ENCODE measurements around the gene CFAP299.
"Not testable (repeated sequence)": the region's sequence is repeated elsewhere in the genome, so short reads cannot be mapped to it uniquely, and the experiment has no call there.

CFAP299 gene

DNA sequence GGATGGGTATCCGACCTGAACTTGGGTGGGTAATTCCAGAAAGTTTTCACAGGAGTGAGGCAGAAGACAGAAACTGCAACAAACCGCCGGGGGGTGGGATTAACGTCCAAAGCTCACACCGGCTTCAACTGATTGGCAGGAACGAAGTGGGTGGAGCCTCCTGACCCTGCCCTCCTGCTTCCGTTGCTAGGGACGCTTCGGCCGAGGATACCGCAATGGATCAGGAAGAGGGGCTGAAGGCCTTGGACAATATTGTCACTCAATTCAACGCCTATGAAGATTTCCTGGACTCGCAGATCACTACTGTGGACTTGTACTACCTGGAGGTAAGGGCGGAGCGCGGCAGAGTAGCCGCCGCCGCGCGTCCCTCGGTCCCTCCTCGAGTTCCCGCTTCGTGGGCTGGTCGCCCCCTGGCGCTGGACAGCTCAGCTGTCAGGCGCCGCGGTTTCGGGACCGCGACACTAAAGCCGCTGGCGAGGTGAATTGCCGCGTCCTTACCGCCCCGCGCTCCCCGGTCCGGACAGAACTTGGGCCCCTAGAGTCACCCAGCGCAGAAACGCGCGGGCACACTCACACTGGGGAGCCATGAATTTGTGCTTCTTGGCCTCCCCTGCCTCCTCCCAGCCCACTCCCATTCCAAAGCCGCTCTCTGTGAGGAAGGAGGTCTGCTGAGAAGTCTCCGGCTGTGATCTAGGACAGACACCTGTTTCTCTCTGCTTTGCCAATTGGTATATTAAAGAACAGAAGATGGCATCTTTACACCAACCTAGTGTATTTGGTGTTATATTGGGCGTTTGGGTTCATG is at the start of gene CFAP299:
Gene CFAP299, plus strand, starts transcription at position 177 of the 805 bp plus-strand sequence.
- peak; percentile 41 to 54 for DNase-seq (ENCODE audit: low read depth in 2 of 2)

GRCh38 chr4:80286451-80286850 is 49.1 kb upstream of the CFAP299 start:
- no peak for DNase-seq (ENCODE audit: low read depth in 2 of 2)

DNA sequence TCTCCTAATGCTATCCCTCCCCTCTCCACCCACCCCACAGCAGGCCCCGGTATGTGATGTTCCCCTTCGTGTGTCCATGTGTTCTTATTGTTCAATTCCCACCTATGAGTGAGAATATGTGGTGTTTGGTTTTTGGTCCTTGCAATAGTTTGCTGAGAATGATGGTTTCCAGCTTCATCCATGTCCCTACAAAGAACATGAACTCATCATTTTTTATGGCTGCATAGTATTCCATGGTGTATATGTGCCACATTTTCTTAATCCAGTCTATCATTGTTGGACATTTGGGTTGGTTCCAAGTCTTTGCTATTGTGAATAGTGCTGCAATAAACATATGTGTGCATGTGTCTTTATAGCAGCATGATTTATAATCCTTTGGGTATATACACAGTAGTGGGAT is 44.9 kb upstream of the CFAP299 start:
- not testable (repeated sequence) for DNase-seq (ENCODE audit: low read depth in 2 of 2)

DNA sequence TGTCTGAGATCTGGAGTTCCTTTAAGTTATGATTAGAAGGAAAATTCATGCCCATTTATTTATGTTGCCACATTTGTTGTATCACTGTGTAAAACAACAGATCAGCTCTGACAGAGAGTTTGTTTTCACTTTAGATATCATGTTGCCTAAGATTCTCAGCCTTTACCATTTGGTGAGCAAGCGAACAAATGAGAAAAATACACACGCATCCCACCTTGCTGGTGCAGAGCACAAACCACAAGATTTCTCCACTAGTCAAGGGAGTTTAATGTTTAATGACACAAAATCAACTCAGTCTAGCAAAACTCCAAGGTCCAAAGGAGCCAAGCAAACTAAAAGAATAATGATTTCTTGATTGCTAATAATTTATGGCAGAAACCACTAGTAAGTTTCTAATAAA is 41.3 kb upstream of the CFAP299 start:
- no peak for DNase-seq (ENCODE audit: low read depth in 2 of 2)

DNA sequence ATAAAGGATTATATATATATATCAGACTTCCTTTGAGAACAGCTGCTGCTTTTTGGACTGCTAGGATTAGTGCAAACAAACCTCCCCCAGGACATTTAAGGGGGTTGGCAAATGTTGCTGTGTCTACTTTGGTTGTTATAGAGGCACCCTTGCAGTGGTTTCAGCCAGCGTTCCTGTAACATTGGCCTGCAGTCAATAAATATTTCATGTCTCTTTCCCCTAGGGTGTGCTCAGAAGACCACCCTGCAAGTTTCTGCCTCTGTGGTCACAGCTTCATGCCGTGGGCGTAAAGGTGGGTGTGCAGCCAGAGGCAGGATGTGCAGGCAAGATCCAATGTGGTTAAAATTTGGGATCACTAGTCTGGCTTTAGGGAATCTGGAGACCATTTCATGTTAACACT is 40.2 kb upstream of the CFAP299 start:
- DNase-seq (ENCODE audit: low read depth in 2 of 2), result no peak

DNA sequence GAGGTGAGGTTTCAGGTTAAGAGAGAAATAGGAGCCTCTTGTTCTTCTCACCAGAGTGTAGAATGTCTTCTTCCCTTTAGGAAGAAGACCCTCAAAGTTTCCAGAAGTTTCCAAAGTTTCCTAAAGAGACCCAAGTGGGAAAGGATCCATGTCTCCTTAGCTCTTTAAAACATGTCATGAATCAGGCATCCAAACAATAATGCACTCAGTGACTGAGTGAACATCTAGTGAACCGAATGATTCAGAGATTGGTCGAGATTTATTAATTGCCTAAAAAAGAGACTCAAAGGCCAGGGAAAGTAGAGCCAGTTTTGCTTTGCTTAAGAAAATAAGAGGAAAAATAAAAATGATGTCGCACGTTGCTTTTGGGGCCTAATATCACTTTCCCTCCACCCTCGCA is 39.7 kb upstream of the CFAP299 start:
- no peak for DNase-seq (ENCODE audit: low read depth in 2 of 2)

- DNase-seq (ENCODE audit: low read depth in 2 of 2), result no peak
Observed at GRCh38 chr4:80301884-80302283, 33.6 kb upstream of the CFAP299 start.

DNA sequence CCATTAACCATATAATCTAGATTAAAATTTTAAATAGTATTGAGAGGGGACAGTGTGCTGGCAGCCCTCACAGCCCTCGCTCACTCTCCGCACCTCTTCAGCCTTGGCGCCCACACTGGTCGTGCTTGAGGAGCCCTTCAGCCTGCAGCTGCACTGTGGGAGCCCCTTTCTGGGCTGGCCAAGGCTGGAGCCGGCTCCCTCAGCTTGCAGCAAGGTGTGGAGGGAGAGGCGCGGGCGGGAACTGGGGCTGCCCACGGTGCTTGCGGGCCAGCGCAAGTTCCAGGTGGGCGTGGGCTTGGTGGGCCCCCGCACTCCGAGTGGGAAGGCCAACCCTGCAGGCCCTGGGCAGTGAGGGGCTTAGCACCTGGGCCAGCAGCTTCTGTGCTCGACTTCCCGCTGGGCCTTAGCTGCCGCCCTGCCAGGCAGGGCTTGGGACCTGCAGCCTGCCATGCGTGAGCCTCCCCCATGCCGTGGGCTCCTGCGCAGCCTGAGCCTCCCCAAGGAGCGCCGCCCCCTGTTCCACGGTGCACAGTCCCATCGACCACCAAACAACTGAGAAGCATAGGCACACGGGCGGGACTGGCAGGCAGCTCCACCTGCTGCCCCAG is 32.8 kb upstream of the CFAP299 start:
- no peak for DNase-seq (ENCODE audit: low read depth in 2 of 2)

DNA sequence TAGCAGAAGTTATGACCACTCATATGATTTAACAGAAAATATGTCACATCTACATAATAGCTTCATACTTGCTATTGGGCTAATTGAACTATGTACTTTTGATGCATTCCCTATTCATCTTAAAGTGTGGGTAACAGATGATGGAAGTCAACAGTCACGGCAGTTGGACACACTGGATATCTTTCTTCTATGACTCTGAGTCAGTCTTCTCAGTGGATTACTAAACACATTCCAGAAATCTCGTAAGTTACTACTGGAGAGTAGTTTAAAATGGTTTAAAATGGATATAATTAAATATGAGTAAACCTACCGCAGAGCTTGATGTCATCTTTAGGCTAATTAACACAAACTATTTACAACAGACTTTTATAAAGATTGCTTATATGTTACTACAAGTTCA is 30.1 kb upstream of the CFAP299 start:
- no peak for DNase-seq (ENCODE audit: low read depth in 2 of 2)

GRCh38 chr4:80306260-80306659 is 29.3 kb upstream of the CFAP299 start:
- DNase-seq (ENCODE audit: low read depth in 2 of 2), result no peak

- no peak for DNase-seq (ENCODE audit: low read depth in 2 of 2)
Observed at GRCh38 chr4:80307183-80307735, 28.3 kb upstream of the CFAP299 start.

- no peak for DNase-seq (ENCODE audit: low read depth in 2 of 2)
Observed at GRCh38 chr4:80307774-80308465, 27.6 kb upstream of the CFAP299 start.

GRCh38 chr4:80308466-80308822 is 27.1 kb upstream of the CFAP299 start:
- no peak for DNase-seq (ENCODE audit: low read depth in 2 of 2)

- no peak for DNase-seq (ENCODE audit: low read depth in 2 of 2)
Observed at GRCh38 chr4:80309294-80310004, 26.1 kb upstream of the CFAP299 start.

- no peak for DNase-seq (ENCODE audit: low read depth in 2 of 2)
Observed at GRCh38 chr4:80311130-80311529, 24.4 kb upstream of the CFAP299 start.

- no peak for DNase-seq (ENCODE audit: low read depth in 2 of 2)
Observed at GRCh38 chr4:80312124-80312523, 23.4 kb upstream of the CFAP299 start.

DNA sequence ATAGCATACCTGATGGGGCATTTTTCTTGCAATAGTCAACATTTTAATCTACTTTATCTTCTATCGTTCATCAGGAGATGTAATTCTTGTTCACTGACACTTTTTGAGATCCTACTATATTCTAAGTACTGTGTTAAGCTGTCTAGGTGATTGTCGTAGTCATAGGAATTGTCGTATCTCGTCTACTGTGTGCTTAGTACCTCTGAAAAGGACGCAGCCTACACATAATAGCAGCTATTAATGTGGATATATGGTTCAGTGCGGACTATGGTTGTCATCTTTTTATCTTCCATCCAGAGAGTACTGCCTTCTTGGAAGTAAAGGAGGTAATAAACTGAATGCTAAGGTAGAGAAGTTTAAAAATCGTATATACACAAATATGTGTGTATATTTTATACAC is 21.9 kb upstream of the CFAP299 start:
- no peak for DNase-seq (ENCODE audit: low read depth in 2 of 2)

- DNase-seq (ENCODE audit: low read depth in 2 of 2), result not testable (repeated sequence)
Observed at GRCh38 chr4:80315848-80316247, 19.7 kb upstream of the CFAP299 start.

DNA sequence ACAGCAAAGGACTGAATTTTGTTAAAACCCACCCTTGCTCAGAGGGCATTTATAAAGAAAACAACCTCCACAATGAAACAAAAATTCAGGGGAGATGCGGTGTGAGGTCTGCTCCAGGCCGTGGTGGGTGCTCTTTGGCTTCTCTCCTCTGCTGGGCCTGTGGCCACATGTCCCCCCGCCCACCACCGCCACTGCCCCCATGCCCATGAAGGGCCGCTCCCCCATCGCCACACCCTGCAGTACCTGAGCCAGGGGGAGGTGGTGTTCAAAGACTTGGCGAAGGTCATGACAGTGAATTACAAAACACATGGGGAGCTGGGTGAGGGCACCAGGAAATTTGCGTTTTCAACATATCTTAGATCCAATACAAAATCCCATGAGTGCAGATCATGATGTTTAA is 14.2 kb upstream of the CFAP299 start:
- no peak for DNase-seq (ENCODE audit: low read depth in 2 of 2)

GRCh38 chr4:80321776-80322175 is 13.8 kb upstream of the CFAP299 start:
- no peak for DNase-seq (ENCODE audit: low read depth in 2 of 2)

GRCh38 chr4:80322716-80323115 is 12.8 kb upstream of the CFAP299 start:
- DNase-seq (ENCODE audit: low read depth in 2 of 2), result no peak

GRCh38 chr4:80324171-80324570 is 11.4 kb upstream of the CFAP299 start:
- DNase-seq (ENCODE audit: low read depth in 2 of 2), result no peak

All from stimulated activated CD4-positive, alpha-beta T cell treated with anti-CD3 and anti-CD28 coated beads, Interleukin-15, amount 100 ng/mL, for 48 hours (primary cell).